Activated T-helper 2 cell treated with anti-CD3 and anti-CD28 coated beads, Interferon-gamma antibody, Interleukin-2, Interleukin-4, amounts not matched to agents 10 μg/mL and 5 μg/mL and 100 μg/mL, durations not matched to agents 14 hours and 24 hours and 36 hours (primary cell): ENCODE data around the gene SLC15A1. TPM values are rescaled to one million over a fixed set of nuclear protein-coding genes. Genes with fewer than 3 reads are reported as not detected.

Experiments used
- total RNA-seq: library from RNA; stranded (reverse); gene quantifications from 2 replicates; pipeline ENCODE4 v1.2.3, GENCODE V29; 2022

The SLC15A1 gene
- total RNA-seq, 1 donor from 2014 or later, result not detected

Other genes starting within 250 kb of the SLC15A1 start
- 119 and 127 TPM in 2 replicates for gene STK24, start 175.6 kb downstream of the SLC15A1 start, total RNA-seq
- 36.0 and 40.7 TPM in 2 replicates for gene DOCK9, start 225.4 kb upstream of the SLC15A1 start, total RNA-seq